Adrenal gland (tissue), 5 donors: ENCODE data around the gene RHEB.

Experiments
- POLR2A ChIP-seq, 2 donors: fragments of 450-650 bp; IDR thresholded peaks; one replicate each; pipeline ENCODE4 v1.6.1; 2017; ENCODE audit warnings: antibody characterized with exemption in 2 of 2, mild to moderate bottlenecking in 2 of 2, moderate library complexity in 1 of 2
- TF ChIP-seq, protein P1 (sequence below), 6 experiments: fragments of 450-650 bp in 4 of 6; fragments of 200-600 bp in 2 of 6; sonication (generic) in 1 of 6; IDR thresholded peaks; 1 replicate in 5 of 6; 2 replicates in 1 of 6; pipeline versions ENCODE4 v1.5.1 to v1.8.0; 2016 to 2021; ENCODE audit warnings: antibody characterized with exemption in 6 of 6, mild to moderate bottlenecking in 2 of 6, moderate library complexity in 1 of 6
- donor health status: DM: no; HTN: no; CAD: no.

DNA sequence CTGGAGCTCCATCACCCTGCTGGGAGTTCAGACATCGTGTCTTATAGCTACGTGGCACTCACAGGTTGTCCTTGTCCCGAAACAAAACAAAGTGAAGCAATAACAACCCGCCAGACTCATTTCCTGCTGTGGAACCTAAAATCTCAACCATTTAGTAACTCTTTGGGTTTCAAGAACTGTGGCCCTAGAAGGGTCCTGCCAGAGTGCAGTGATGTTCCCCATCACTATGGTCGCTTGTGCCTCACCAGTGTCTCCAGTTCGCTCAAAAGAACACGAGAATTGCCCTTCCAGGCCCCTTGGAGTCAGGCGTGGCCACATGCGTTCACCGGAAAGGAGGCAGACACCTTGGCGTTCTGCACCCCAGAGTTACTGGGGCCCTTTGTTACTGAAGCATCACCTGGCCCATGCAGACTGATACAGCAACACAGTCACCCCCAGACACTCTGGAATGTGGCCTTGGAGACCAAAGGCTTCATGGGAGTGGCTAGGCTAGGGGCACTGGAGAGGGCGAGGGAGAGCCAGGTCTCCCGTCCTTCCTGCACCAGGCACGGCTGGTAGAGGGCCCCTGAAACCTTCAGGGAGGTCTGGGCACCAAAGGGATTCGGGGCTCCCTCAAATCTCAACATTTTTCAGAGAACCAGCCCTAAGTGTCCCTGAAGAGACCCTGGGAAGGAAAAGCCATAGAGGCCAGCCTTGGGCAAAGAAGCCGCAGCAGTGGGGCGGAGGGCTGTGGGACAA lies 80.7 kb downstream of the RHEB start:
- TF ChIP-seq, protein P1, sequence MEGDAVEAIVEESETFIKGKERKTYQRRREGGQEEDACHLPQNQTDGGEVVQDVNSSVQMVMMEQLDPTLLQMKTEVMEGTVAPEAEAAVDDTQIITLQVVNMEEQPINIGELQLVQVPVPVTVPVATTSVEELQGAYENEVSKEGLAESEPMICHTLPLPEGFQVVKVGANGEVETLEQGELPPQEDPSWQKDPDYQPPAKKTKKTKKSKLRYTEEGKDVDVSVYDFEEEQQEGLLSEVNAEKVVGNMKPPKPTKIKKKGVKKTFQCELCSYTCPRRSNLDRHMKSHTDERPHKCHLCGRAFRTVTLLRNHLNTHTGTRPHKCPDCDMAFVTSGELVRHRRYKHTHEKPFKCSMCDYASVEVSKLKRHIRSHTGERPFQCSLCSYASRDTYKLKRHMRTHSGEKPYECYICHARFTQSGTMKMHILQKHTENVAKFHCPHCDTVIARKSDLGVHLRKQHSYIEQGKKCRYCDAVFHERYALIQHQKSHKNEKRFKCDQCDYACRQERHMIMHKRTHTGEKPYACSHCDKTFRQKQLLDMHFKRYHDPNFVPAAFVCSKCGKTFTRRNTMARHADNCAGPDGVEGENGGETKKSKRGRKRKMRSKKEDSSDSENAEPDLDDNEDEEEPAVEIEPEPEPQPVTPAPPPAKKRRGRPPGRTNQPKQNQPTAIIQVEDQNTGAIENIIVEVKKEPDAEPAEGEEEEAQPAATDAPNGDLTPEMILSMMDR (IDR thresholded peaks at IDR 0.05): no peak
- TF ChIP-seq POLR2A (IDR thresholded peaks at IDR 0.05): no peak
